GM08714 (cell line): Measurements from ENCODE around the gene LRPPRC.

ENCODE experiments used
- H3K4me3 ChIP-seq: fragments of 200-500 bp; sonication (Bioruptor generic); 2 replicates; pipeline ENCODE4 v1.5.1; 2014; ENCODE audit warnings: mild to moderate bottlenecking, low read length, inconsistent platforms
- ZNF274 ChIP-seq: IDR thresholded peaks from 2 replicates; pipeline ENCODE4 v1.6.1; 2012; ENCODE audit warnings: mild to moderate bottlenecking, low read depth, low read length

The LRPPRC gene

DNA sequence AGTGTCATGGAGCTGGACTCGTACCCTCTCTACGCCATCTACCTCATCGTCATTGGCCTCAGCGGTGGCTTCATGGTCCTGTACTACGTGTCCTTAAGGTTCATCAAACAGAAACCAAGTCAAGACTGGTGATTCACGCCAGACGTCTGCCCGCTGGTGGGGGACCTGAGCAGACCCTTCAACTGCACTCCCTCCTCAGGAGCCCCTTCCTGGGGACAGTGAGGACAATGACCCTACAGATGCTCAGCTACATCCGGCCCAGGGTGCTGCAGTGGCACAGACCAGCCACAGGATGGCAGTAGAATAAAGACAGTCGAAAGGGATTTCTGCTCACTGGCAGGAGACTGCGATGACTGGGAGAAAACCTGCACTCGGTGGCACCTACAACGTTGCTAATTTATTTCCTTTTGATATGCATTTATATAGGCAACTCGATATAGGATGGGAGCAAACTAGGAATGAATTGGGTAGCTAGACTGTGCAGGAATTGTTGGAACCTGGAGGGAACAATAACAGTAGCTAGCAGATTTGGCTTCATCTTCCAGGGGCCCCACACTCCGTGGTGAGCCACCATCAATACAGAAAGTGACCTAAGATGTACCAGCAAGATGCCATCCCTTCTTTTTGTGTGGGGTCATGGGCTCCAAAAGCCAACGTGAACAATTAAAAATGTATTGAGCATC is 117.9 kb downstream of the LRPPRC start:
- H3K4me3 ChIP-seq = no peak overlapping the region
- no peak for TF ChIP-seq ZNF274

DNA sequence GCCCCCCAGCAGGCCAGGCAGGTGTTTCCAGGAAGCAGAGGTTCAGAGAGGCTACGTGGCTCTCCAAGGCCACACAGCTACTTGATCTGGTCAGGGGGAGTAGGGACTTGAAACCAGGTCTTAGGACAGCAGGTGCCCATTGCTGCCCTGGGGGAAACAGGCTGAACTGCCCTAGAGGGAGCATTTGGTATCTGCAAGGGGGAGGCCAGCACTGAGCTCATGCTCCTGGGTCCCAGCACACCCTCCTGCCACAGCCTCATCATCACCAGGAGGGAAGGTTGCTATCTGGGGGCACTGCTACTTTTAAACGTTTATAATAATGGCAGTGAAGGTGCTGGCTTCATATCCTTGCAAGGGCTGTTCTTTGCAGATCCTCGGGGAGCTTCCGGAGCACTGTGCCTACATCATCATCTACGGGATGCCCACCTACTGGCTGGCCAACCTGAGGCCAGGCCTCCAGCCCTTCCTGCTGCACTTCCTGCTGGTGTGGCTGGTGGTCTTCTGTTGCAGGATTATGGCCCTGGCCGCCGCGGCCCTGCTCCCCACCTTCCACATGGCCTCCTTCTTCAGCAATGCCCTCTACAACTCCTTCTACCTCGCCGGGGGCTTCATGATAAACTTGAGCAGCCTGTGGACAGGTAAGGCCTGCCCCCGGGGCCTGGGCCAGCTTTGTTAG is 120.9 kb downstream of the LRPPRC start:
- no peak overlapping the region for H3K4me3 ChIP-seq
- TF ChIP-seq ZNF274 = no peak

DNA sequence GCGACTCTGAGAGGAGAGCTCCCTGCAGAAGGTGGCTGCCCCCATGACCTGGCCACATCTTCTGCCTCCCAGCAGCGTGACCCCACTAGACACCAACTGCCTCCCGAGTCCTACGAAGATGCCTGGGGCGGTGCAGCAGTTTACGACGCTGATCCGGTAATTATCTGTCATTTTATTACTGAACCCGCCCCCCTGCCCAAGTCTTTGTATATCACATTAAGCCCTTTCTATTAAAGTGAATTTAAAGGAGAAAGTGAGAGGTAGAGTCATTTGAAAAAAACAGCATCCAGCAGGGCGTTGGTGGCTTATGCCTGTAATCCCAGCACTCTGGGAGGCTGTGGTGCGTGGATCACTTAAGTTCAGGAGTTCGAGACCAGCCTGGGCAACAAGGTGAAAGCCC is 123.6 kb downstream of the LRPPRC start:
- H3K4me3 ChIP-seq = no peak overlapping the region
- no peak for TF ChIP-seq ZNF274

DNA sequence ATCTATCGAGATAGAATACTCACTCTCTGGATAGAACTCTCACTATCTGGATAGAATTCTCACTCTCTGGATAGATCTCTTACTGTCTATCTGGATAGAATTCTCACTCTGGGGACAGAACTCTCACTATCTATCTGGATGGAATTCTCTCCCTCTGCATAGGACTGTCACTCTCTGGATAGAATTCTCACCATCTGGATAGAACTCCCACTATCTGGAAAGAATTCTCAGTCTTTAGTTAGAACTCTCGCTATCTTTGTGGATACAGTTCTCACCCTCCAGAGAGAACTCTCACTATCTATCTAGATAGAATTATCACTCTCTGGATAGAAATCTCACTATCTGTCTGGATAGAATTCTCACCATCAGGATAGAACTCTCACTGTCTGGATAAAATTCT is 140.5 kb downstream of the LRPPRC start:
- no peak for TF ChIP-seq ZNF274
- H3K4me3 ChIP-seq = no peak overlapping the region

DNA sequence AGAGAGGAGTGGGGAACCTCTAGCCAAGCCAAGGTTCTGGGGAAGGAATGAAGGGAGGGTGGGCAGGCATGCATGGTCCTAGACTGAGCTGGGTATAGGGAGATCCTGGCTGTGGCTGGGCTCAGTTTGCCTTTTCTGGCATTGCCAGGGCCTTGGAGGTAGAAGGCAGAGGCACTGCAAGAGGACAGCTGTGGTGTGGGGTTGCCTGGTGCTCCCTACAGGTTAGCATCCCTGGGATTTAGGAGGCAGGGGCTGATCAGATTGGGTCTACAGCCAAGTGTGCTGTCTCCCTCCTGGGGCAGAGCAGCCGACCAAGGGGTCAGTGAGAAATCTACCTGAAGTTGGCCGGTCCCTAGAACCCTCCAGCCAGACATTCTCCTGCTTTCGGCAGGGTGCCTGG is 141.1 kb downstream of the LRPPRC start:
- no peak for TF ChIP-seq ZNF274

DNA sequence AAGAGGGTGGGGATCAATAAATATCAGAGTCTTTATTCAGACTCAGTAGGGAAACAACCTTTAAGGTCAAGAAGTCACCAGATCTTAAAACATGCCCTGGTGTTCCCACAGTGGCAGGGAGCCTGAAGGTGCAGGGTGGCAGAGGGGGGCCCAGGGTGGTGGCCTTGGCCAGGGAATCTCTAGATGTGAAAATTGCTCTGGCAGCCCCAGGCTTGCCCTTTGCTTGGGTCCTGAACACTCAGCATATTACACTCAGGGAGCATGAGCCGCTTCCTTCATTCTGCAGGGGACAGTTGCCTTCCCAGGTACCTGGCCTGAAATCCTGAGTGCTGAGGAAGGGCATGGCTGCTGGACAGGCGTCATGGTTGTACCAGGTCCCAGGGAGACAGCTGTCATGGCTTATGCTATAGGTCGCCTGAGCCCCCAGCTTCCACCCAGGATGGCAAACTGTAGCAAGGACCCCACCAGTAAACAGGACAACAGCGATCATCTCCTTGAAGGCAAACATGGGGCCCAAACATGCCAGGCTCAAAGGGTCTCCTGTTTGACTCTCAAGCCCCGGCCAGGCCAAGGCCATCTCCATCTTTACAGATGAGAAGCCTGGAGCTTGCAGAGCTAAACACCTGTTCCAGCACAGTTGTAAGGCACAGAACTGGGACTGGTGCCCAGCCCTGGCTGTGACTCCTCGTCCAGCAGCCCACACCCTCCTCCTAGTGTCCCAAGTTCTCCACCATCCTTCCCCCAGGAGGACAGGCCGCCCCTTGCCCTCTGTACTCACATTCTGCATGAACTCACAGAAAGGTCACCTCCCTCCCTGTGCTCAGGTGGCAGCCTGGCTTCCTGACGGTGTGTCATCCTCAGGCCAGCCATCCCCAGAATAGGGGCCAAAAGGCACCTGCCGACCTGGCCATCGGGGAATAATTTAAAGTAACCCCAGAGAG is 142.4 kb downstream of the LRPPRC start:
- H3K4me3 ChIP-seq = no peak overlapping the region
- TF ChIP-seq ZNF274 = no peak

More for the DNA sequence above, 141.1 kb downstream of the LRPPRC start:
- no peak overlapping the region for H3K4me3 ChIP-seq

DNA sequence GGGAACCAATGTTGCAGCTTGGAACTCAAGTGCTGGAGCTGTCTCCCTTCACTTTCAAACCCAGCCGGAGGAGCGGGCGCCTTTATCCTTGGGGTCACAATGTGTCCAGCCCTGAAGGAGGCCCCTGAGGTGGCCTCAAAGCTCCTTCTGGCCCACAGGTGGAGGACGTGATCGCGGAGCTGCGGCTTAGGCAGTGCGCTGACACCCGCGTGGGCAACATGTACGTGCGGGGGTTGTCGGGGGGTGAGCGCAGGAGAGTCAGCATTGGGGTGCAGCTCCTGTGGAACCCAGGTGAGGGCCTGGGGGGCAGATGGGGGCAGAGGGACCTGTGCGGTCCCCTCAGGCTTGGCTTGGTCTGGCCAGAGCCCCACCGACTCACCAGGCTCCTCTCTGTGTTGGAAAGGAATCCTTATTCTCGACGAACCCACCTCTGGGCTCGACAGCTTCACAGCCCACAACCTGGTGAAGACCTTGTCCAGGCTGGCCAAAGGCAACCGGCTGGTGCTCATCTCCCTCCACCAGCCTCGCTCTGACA is 143.5 kb downstream of the LRPPRC start:
- no peak overlapping the region for H3K4me3 ChIP-seq
- no peak for TF ChIP-seq ZNF274

DNA sequence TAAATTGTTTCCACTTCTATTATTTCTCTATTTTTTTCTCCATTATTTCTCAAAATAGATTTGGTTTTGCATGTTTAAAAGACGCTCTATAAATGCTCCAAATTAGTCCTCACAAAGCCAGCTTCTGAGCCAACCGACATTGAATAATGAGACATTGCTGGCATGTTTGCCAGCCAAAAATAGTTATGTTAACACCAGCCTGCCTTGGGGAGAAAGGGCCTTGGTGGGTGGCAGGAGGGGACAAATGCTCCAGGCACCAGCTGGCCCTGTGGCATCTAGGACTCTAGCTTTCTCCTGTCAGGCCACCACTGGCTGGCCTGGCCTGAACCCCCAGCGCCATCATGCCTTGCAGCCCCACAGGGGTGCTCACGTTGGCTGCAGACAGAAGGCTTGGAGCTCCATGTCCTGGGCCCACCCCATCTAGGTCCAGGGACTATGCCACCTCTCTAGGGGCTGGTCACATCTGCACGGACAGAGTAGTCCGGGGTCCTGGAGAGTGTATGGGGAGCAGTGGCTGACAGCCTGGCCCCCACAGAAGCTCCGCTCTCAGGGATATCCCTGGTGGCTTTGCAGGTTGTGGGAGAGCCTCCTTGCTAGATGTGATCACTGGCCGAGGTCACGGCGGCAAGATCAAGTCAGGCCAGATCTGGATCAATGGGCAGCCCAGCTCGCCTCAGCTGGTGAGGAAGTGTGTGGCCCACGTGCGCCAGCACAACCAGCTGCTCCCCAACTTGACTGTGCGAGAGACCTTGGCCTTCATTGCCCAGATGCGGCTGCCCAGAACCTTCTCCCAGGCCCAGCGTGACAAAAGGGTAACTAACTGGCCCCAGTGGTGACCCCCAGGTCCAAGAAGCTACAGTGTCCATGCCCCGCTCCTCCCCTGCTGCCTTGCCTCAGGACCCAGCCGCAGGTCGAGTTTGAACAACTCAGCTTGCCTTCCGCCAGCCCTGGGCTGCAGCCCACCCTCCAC is 144.5 kb downstream of the LRPPRC start:
- no peak for TF ChIP-seq ZNF274

DNA sequence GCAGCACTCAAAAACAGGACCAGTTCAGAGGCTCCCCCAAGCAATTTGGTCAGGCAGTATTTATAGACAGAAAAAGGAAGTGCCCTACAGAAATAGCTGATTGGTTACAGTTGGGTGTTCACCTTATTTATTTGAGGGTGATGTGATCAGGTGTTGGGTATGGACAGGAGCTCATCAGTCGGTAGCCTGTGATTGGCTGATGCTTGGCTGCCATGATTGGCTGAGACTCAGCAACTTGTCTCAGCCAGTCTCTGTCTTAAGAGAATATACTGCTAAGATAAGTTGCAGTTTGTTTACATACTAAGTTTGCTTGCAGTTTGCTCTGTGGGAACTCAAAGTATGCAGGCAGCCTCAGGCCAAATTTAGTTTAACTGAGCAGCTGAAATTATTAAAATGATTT is 147.6 kb downstream of the LRPPRC start:
- no peak for TF ChIP-seq ZNF274
- H3K4me3 ChIP-seq = no peak overlapping the region

More for the DNA sequence above, 144.5 kb downstream of the LRPPRC start:
- H3K4me3 ChIP-seq = no peak overlapping the region

DNA sequence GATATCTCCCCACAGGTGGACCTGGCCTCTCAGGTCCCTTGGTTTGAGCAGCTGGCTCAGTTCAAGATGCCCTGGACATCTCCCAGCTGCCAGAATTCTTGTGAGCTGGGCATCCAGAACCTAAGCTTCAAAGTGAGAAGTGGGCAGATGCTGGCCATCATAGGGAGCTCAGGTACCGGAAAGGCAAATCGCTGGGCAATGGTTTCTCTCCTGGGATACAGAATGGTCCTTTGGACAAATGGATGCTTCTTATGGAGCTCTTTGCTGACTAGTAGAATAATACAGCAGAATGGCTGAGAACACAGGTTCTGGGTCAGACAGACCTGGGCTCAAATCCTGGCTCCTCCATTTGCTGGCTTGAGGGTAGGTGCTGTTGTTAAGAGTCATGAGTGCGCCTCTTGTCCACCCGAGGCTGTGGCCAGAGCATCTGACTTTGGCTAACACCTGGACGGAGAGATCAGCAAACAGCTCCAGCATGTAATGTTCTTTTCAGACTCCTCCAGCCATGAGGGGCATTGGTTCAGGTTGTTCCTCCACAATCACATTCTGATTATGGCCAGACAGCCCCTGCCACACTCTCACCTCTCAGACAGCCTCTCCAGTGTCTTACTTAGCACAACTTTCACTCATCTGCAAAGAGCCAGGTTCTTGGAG is 149.5 kb downstream of the LRPPRC start:
- H3K4me3 ChIP-seq = no peak overlapping the region

DNA sequence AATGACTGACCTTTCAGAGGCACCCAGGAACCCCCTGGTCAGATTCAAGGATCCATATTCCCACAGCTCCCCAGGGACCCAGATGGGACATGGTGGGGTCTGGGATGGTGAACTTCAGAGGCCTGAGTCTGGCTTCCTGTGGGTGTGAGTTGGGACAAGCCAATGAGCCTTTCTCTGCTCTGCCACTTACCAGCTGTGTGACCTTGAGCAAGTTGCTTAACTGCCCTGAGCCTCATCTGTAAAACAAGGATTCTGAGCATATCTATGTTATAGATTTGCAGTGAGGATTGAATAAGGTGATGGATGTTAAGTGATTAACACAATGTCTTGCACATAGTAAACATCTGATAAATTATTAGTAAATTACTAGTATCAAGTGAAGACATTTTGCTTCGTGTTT is 150.6 kb downstream of the LRPPRC start:
- no peak overlapping the region for H3K4me3 ChIP-seq
- no peak for TF ChIP-seq ZNF274

More for the DNA sequence above, 149.5 kb downstream of the LRPPRC start:
- TF ChIP-seq ZNF274 = no peak

DNA sequence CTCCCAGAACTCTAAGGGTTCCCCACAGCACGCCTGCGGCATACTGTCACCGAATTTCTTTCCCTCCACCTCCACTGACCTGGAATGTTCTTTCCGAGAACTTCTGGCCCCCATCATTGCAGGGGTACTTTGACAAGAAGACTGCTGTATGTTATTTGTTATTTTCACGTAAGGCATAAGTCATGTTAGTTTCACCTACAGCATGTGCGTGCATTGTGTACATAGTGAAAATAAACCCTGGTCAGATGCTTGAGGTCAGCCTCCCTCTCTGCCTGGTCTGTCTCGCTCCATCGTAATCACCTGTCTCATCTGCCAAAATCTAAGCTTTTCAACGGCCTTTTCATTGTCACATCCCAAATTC is 152.9 kb downstream of the LRPPRC start:
- H3K4me3 ChIP-seq = no peak overlapping the region
- TF ChIP-seq ZNF274 = no peak
